GM12878 (cell line): ENCODE measurements around the gene GALNT12. TPM values are rescaled to one million over a fixed set of nuclear protein-coding genes. Genes with fewer than 3 reads are reported as not detected.

ENCODE experiments used
- ATAC-seq: fragments of 200-7000 bp; cut with Tn5 transposase; 3 replicates; pipeline ENCODE4 v1.9.1; 2020; ENCODE audit warnings: mild to moderate bottlenecking, moderate library complexity
- BruUV-seq: library from RNA; stranded (reverse); fragments of 400-500 nt; replicated peaks from 2 replicates; lab custom pipeline; 2021; lab: Mats Ljungman, UMichigan
- CTCF ChIA-PET: fragments of 300-600 bp; sonication (Branson Sonifier 250); formaldehyde crosslinking; extraction: SDS; loops from one replicate; lab custom pipeline; 2021; ENCODE audit warnings: inconsistent platforms; lab: Yijun Ruan, JAX
- POLR2A ChIA-PET: fragments of 350-600 bp; formaldehyde crosslinking; extraction: SDS; loops from one replicate; lab custom pipeline; 2021; ENCODE audit warnings: inconsistent platforms; lab: Charles Lee
- RAD21 ChIA-PET: fragments of 300-600 bp; sonication (Branson Sonifier 250); formaldehyde crosslinking; loops from one replicate; lab custom pipeline; 2023; ENCODE audit warnings: antibody characterized with exemption; ENCODE audit not compliant: unreplicated experiment; lab: Charles Lee
- SMC1A ChIA-PET: fragments of 300-600 bp; sonication (Branson Sonifier 250); formaldehyde crosslinking; loops from one replicate; lab custom pipeline; 2023; ENCODE audit not compliant: unreplicated experiment, uncharacterized antibody; lab: Charles Lee
- DNase-seq: peaks from one replicate; pipeline ENCODE4 v3.0.0-alpha.2; 2011; ENCODE audit warnings: low read depth, low spot score
- FAIRE-seq: peaks from 3 replicates; lab custom pipeline; 2011; peaks lifted over from hg19 to GRCh38; lab: Jason Lieb, UNC
- H2AFZ ChIP-seq: 2 replicates; pipeline ENCODE4 v1.6.0; 2011; ENCODE audit warnings: low read depth, low read length, control low read depth; ENCODE audit not compliant: control insufficient read depth
- H3K27ac ChIP-seq: 2 replicates; pipeline ENCODE4 v1.5.1; 2011; ENCODE audit warnings: control low read depth; ENCODE audit not compliant: control insufficient read depth, insufficient read depth
- H3K27me3 ChIP-seq, 2 experiments: replicated peaks in 1 of 2; 2 replicates each; pipeline versions ENCODE4 v1.6.0 to v1.6.1; 2011; ENCODE audit warnings: low read length in 1 of 2; ENCODE audit not compliant: control insufficient read depth in 2 of 2, insufficient read depth in 2 of 2
- H3K36me3 ChIP-seq, 2 experiments: 2 replicates each; pipeline ENCODE4 v1.5.1; 2011; ENCODE audit warnings: low read length in 1 of 2; ENCODE audit not compliant: control insufficient read depth in 2 of 2, insufficient read depth in 2 of 2
- H3K4me1 ChIP-seq: 2 replicates; pipeline ENCODE4 v1.6.1; 2011; ENCODE audit warnings: mild to moderate bottlenecking, low read length, moderate library complexity, mixed read lengths; ENCODE audit not compliant: control insufficient read depth, insufficient read depth
- H3K4me2 ChIP-seq: 2 replicates; pipeline ENCODE4 v1.6.0; 2011; ENCODE audit warnings: control low read depth; ENCODE audit not compliant: control insufficient read depth, insufficient read depth
- H3K4me3 ChIP-seq: fragments of 200-600 bp; sonication (generic); 2 replicates; pipeline ENCODE4 v1.5.1; 2016
- H3K79me2 ChIP-seq: 2 replicates; pipeline ENCODE4 v1.6.0; 2011; ENCODE audit warnings: low read length; ENCODE audit not compliant: control insufficient read depth, insufficient read depth
- H3K9ac ChIP-seq: 2 replicates; pipeline ENCODE4 v1.8.0; 2011; ENCODE audit warnings: low read length, control low read depth, mixed read lengths; ENCODE audit not compliant: control insufficient read depth, insufficient read depth
- H3K9me3 ChIP-seq: replicated peaks from 3 replicates; pipeline ENCODE4 v1.5.1; 2011; ENCODE audit warnings: mild to moderate bottlenecking, low read length; ENCODE audit not compliant: control insufficient read depth, insufficient read depth
- H4K20me1 ChIP-seq: 2 replicates; pipeline ENCODE4 v1.6.0; 2011; ENCODE audit not compliant: control insufficient read depth, insufficient read depth
- GATAD2B ChIP-seq: fragments of 450-650 bp; conservative IDR thresholded peaks from 2 replicates; pipeline ENCODE4 v1.6.1; 2017; ENCODE audit warnings: low read depth, mild to moderate bottlenecking, moderate library complexity
- HDAC2 ChIP-seq: fragments of 200-600 bp; sonication (generic); IDR thresholded peaks from 2 replicates; pipeline ENCODE4 v1.6.1; 2017
- IKZF2 ChIP-seq, 2 experiments: fragments of 450-650 bp; IDR thresholded peaks; 2 replicates each; pipeline ENCODE4 v1.6.1; 2017; ENCODE audit warnings: mild to moderate bottlenecking in 2 of 2, moderate library complexity in 2 of 2
- PAX8 ChIP-seq: fragments of 450-650 bp; IDR thresholded peaks from 2 replicates; pipeline ENCODE4 v1.6.1; 2017; ENCODE audit warnings: mild to moderate bottlenecking, moderate library complexity
- TBL1XR1 ChIP-seq: IDR thresholded peaks from 2 replicates; pipeline ENCODE4 v1.6.1; 2012; ENCODE audit warnings: low read depth, low read length, improper control_type of control experiment
- USF2 ChIP-seq: IDR thresholded peaks from 2 replicates; pipeline ENCODE4 v1.6.1; 2011; ENCODE audit warnings: low read depth, low read length, improper control_type of control experiment, borderline replicate concordance
- YBX1 ChIP-seq: fragments of 450-650 bp; IDR thresholded peaks from 2 replicates; pipeline ENCODE4 v1.6.1; 2016; ENCODE audit warnings: antibody characterized with exemption
- ZNF592 ChIP-seq: fragments of 450-650 bp; IDR thresholded peaks from 2 replicates; pipeline ENCODE4 v1.6.1; 2017; ENCODE audit warnings: mild to moderate bottlenecking, moderate library complexity
- WGBS: methylation state at CpG from one replicate; pipeline ENCODE4 v1.1.6; 2016; ENCODE audit warnings: low lambda C conversion rate; ENCODE audit not compliant: insufficient replicate concordance, insufficient coverage; ENCODE audit errors: missing lambda C conversion rate; 5-methylcytosine and 5-hydroxymethylcytosine counted together
- in situ Hi-C: fragments of 300-500 bp; cut with MboI; formaldehyde crosslinking; loops from 9 replicates; pipeline ENCODE4 v1.14.3; 2018; ENCODE audit warnings: mixed read lengths
- intact Hi-C: fragments of 100-400 bp; cut with micrococcal nuclease; formaldehyde crosslinking; loops from one replicate; pipeline ENCODE4 v1.14.2; 2022; ENCODE audit not compliant: unreplicated experiment
- polyA plus RNA-seq, 11 experiments: library from polyadenylated mRNA; depleted of rRNA in 4 of 11; unstranded in 6 of 11; stranded (reverse) in 5 of 11; fragments of >200 nt; fragmentation: Nextera tagmentation in 4 of 11; fragmentation: Illumina TruSeq in 1 of 11; extraction: Ambion mirVana in 4 of 11; extraction: Trizol in 1 of 11; gene quantifications; 1 replicate in 1 of 11; 2 replicates in 10 of 11; pipeline versions ENCODE4 v1.2.1 to v1.2.3, GENCODE V29; 2011 to 2016; ENCODE audit warnings: inconsistent platforms in 2 of 11, missing spikeins in 2 of 11, low read depth in 1 of 11
- total RNA-seq, 4 experiments: library from RNA; depleted of rRNA in 3 of 4; stranded (reverse); fragments of >200 nt in 3 of 4; fragmentation: Illumina TruSeq in 1 of 4; extraction: Trizol in 1 of 4; gene quantifications; 2 replicates each; pipeline versions ENCODE4 v1.2.1 to v1.2.3, GENCODE V29; 2013 to 2021

The GALNT12 gene
- total and polyA plus RNA-seq, 10 of the 15 experiments (the other 5 are each of a cell fraction or from before 2014, with no cell fraction given): 0.13 to 5.3 (median 3.2) TPM

GRCh38 chr9:98768344-98768743 is 39.1 kb upstream of the GALNT12 start:
- Histone ChIP-seq H3K4me2 (no peak overlapping the region), H3K4me1 (no peaks in the 10 kb centered on the region), H2AFZ (no peak overlapping the region), H3K9me3 (no peaks in the 10 kb centered on the region), H3K9ac (no peak overlapping the region), H3K27ac (no peak overlapping the region), H4K20me1 (no peaks in the 10 kb centered on the region), H3K4me3 (no peak overlapping the region), H3K27me3 (no peaks in the 10 kb centered on the region), H3K36me3 (no peaks in the 10 kb centered on the region), H3K79me2 (no peaks in the 10 kb centered on the region)
- SMC1A ChIA-PET: no interaction called here
- DNase-seq (no peak), ATAC-seq (no peak), FAIRE-seq (no peak)
- POLR2A ChIA-PET: no interaction called here
- no peak for TF ChIP-seq HDAC2
- no peak for TF ChIP-seq IKZF2 (IDR thresholded peaks at IDR 0.05)
- no peak for TF ChIP-seq TBL1XR1
- TF ChIP-seq GATAD2B: no peak
- BruUV-seq: no TSS peak
- RAD21 ChIA-PET: no interaction called here
- in situ Hi-C loops: no loop called here
- CTCF ChIA-PET: no interaction called here
- intact Hi-C loops: no loop called here
- 81% methylated on average over 9 of the region's 9 CpGs for WGBS

GRCh38 chr9:98770717-98771116 is 36.8 kb upstream of the GALNT12 start:
- intact Hi-C loops: no loop called here
- in situ Hi-C loops: loop anchor here (5.0 to 10.0 kb wide), 2 partner anchors 236 to 453 kb away; no protein-coding TSS in a partner anchor

More at GRCh38 chr9:98770717-98771116, 36.8 kb upstream of the GALNT12 start:
- H3K27ac ChIP-seq: no peak overlapping the region
- no peaks in the 10 kb centered on the region for H4K20me1 ChIP-seq
- H3K9me3 ChIP-seq: no peaks in the 10 kb centered on the region
- no peak overlapping the region for H3K4me2 ChIP-seq
- ChIA-PET POLR2A (no interaction called here), RAD21 (no interaction called here), SMC1A (interaction anchor here (0.6 kb wide), 1 partner anchor 775 kb away, joined by 3 read pairs; no protein-coding TSS in a partner anchor), CTCF (interaction anchor here (1.1 kb wide), 1 partner anchor 22 kb away, joined by 4 read pairs; no protein-coding TSS in a partner anchor)
- no peaks in the 10 kb centered on the region for H3K4me1 ChIP-seq
- no TSS peak for BruUV-seq
- no peak for ATAC-seq
- WGBS: 90% methylated on average over 10 of the region's 10 CpGs
- FAIRE-seq: no peak
- no peaks in the 10 kb centered on the region for H3K79me2 ChIP-seq
- no peak overlapping the region for H3K9ac ChIP-seq
- no peaks in the 10 kb centered on the region for H3K36me3 ChIP-seq
- no peak overlapping the region for H3K4me3 ChIP-seq
- TF ChIP-seq YBX1: no peak
- no peak for TF ChIP-seq USF2
- no peak for TF ChIP-seq PAX8
- no peak for TF ChIP-seq ZNF592
- no peak overlapping the region for H2AFZ ChIP-seq
- no peak for DNase-seq
- H3K27me3 ChIP-seq: no peaks in the 10 kb centered on the region
